DOHH2 (cell line): ENCODE data around the gene SUGP2.

Source experiments
- H3F3A ChIP-seq: fragments of 200-600 bp; sonication (generic), shearing (Covaris generic); 2 replicates; pipeline ENCODE4 v1.6.0; 2016; ENCODE audit warnings: antibody characterized with exemption, mild to moderate bottlenecking; ENCODE audit not compliant: control insufficient read depth, insufficient read depth
- H3K27ac ChIP-seq: fragments of 200-600 bp; sonication (generic); 2 replicates; pipeline ENCODE4 v1.5.1; 2014; ENCODE audit warnings: low read depth, mild to moderate bottlenecking, low read length, moderate library complexity
- H3K27me3 ChIP-seq: fragments of 200-600 bp; sonication (generic); 2 replicates; pipeline ENCODE4 v1.6.1; 2014; ENCODE audit warnings: mild to moderate bottlenecking, low read length, mixed read lengths; ENCODE audit not compliant: control insufficient read depth
- H3K36me3 ChIP-seq: fragments of 200-600 bp; sonication (generic); 2 replicates; pipeline ENCODE4 v1.6.1; 2014; ENCODE audit warnings: mild to moderate bottlenecking, low read length, moderate library complexity, mixed read lengths; ENCODE audit not compliant: control insufficient read depth
- H3K4me1 ChIP-seq: fragments of 200-600 bp; sonication (generic); 2 replicates; pipeline ENCODE4 v1.6.1; 2014; ENCODE audit warnings: mild to moderate bottlenecking, low read length, mixed read lengths; ENCODE audit not compliant: control insufficient read depth
- H3K4me2 ChIP-seq: fragments of 200-600 bp; sonication (generic); 2 replicates; pipeline ENCODE4 v1.6.0; 2014; ENCODE audit warnings: mild to moderate bottlenecking, low read length, moderate library complexity
- H3K4me3 ChIP-seq: fragments of 200-600 bp; sonication (generic); 2 replicates; pipeline ENCODE4 v1.5.1; 2014; ENCODE audit warnings: mild to moderate bottlenecking, low read length, mixed read lengths
- H3K79me2 ChIP-seq: fragments of 200-600 bp; sonication (generic); 2 replicates; pipeline ENCODE4 v1.6.1; 2014; ENCODE audit warnings: mild to moderate bottlenecking, low read length, mixed read lengths; ENCODE audit not compliant: control insufficient read depth
- H3K9me2 ChIP-seq: fragments of 200-600 bp; sonication (generic); replicated peaks from 2 replicates; pipeline ENCODE4 v1.6.1; 2014; ENCODE audit warnings: mild to moderate bottlenecking, low read length, mixed read lengths; ENCODE audit not compliant: control insufficient read depth
- H3K9me3 ChIP-seq: fragments of 200-600 bp; sonication (generic); 2 replicates; pipeline ENCODE4 v1.6.1; 2014; ENCODE audit warnings: antibody characterized with exemption, low read length, mixed read lengths; ENCODE audit not compliant: control insufficient read depth, insufficient read depth
- H4K20me1 ChIP-seq: fragments of 200-600 bp; sonication (generic); 2 replicates; pipeline ENCODE4 v1.6.0; 2014; ENCODE audit warnings: low read depth, mild to moderate bottlenecking, antibody characterized with exemption, low read length, moderate library complexity; ENCODE audit not compliant: control insufficient read depth, insufficient read depth
- EZH2phosphoT487 ChIP-seq: fragments of 200-600 bp; sonication (generic); IDR thresholded peaks from 2 replicates; pipeline ENCODE4 v1.6.1; 2017; ENCODE audit warnings: borderline replicate concordance, mild to moderate bottlenecking, antibody characterized with exemption, low read length, moderate library complexity, mixed read lengths
- TF ChIP-seq, protein P1 (sequence below): fragments of 200-600 bp; sonication (generic); IDR thresholded peaks from one replicate; pipeline ENCODE4 v1.5.1; 2014; ENCODE audit warnings: antibody characterized with exemption, mild to moderate bottlenecking, low read depth, low read length; ENCODE audit not compliant: poor library complexity, severe bottlenecking

SUGP2 gene

DNA sequence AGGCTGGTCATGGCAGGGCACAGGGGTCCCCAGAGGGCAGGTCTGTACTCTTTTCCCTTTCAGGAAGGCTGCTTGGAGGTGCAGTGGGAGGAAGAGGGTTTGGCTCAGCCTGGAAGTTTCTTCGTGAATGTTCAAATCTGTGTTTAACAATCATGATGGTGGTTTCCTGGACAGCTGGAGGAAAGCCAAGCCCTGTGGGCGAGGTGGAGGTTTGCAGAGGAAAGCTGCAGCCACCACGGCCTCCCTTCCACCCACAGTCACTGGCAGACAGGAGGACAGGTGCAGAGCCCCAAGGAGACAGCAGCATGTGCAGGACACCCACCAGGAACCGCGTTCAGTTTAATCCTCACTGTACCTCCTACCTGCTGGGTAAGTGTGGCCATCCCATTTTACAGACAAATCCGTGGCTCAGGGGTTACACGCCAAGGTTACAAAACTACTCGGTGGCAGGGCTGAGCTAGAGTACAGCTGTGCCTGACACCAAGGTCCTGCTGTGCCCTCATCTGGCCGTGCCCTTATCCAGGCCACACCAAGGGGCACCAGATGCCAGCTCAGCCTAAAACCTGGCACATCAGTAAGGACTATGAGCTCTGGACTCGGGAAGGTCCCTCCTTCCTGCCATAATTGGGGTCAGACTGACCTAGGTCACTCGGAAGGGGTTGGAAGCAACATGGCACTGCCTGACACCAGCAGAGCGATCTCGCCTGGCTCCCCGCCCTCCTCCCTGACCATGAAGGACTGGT, 34.1 kb downstream of the SUGP2 start:
- TF ChIP-seq EZH2phosphoT487, result no peak
- TF ChIP-seq, protein P1, sequence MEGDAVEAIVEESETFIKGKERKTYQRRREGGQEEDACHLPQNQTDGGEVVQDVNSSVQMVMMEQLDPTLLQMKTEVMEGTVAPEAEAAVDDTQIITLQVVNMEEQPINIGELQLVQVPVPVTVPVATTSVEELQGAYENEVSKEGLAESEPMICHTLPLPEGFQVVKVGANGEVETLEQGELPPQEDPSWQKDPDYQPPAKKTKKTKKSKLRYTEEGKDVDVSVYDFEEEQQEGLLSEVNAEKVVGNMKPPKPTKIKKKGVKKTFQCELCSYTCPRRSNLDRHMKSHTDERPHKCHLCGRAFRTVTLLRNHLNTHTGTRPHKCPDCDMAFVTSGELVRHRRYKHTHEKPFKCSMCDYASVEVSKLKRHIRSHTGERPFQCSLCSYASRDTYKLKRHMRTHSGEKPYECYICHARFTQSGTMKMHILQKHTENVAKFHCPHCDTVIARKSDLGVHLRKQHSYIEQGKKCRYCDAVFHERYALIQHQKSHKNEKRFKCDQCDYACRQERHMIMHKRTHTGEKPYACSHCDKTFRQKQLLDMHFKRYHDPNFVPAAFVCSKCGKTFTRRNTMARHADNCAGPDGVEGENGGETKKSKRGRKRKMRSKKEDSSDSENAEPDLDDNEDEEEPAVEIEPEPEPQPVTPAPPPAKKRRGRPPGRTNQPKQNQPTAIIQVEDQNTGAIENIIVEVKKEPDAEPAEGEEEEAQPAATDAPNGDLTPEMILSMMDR, result no peak
- H3K4me1 ChIP-seq, result no peaks in the 10 kb centered on the region
- no peaks in the 10 kb centered on the region for H3K27me3 ChIP-seq
- peaks cover 5% of the 10 kb centered on the region for H4K20me1 ChIP-seq
- no peak overlapping the region for H3K27ac ChIP-seq
- H3K4me3 ChIP-seq, result no peak overlapping the region
- no peak overlapping the region for H3K4me2 ChIP-seq
- H3K79me2 ChIP-seq, result peaks cover 11% of the 10 kb centered on the region; the same call in 1 of the 2 replicates
- no peaks in the 10 kb centered on the region for H3K9me2 ChIP-seq
- no peaks in the 10 kb centered on the region for H3K9me3 ChIP-seq
- peaks cover 86% of the 10 kb centered on the region for H3K36me3 ChIP-seq
- H3F3A ChIP-seq, result no peaks in the 10 kb centered on the region

DNA sequence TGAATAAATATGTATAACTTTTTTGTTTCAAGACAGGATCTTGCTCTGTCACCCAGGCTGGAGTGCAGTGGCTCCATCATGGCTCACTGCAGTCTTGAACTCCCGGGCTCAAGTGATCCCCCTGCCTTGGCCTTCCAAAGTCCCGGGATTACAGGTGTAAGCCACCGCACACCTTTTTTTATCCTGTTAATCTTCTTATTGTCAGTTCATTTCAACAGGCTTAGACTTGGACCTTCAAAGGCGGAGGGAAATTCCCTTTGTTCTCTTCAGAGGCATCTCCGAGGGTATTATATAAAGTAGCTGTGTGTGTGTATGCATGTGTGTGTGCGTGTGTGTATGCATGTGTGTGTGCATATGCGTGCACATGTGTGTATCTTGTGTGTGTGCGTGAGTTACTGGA, 35.0 kb downstream of the SUGP2 start:
- Histone ChIP-seq H3K36me3 (peaks cover 86% of the 10 kb centered on the region), H3K9me2 (no peaks in the 10 kb centered on the region), H3K79me2 (peaks cover 4% of the 10 kb centered on the region; the same call in 1 of the 2 replicates), H3K27ac (no peak overlapping the region), H3F3A (no peaks in the 10 kb centered on the region), H3K4me3 (no peak overlapping the region), H3K9me3 (no peaks in the 10 kb centered on the region), H3K27me3 (no peaks in the 10 kb centered on the region), H3K4me2 (no peak overlapping the region), H3K4me1 (no peaks in the 10 kb centered on the region), H4K20me1 (peaks cover 5% of the 10 kb centered on the region)
- no peak for TF ChIP-seq EZH2phosphoT487
- TF ChIP-seq, protein P1, result no peak

DNA sequence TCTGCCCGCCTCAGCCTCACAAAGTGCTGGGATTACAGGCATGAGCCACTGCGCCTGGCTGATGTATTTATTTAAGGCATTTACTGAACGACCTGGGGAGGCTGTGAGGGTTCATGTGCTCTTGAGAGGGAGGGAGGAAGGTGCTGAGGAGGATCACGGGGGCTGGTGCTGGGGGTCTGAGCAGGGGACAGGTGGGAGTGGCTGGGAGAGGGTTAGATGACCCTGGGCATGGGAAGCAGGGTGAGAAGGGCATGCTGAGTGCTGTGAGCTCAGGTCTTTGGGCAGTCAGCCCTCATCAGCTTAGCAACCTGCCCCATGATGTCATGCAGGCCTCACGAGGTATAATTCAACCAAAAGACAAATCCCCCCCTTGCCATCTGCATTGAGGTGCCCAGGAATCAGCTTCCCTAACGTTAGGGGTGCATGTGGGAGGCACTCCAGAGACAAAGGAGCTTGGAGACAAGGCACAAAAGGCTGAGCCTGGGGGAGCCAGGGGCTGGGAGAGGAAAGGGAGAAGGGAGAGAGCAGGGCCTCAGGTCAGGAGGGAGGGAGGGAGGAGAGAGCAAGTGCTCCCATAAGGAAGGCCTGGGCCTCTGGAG, 36.4 kb downstream of the SUGP2 start:
- Histone ChIP-seq H4K20me1 (peaks cover 5% of the 10 kb centered on the region; the same call in 1 of the 2 replicates), H3K36me3 (peaks cover 86% of the 10 kb centered on the region), H3K27ac (no peak overlapping the region), H3K4me1 (no peaks in the 10 kb centered on the region), H3K79me2 (no peaks in the 10 kb centered on the region), H3K4me2 (no peak overlapping the region), H3K4me3 (no peak overlapping the region), H3K9me3 (no peaks in the 10 kb centered on the region), H3K27me3 (no peaks in the 10 kb centered on the region), H3K9me2 (no peaks in the 10 kb centered on the region), H3F3A (no peaks in the 10 kb centered on the region)
- TF ChIP-seq, protein P1, result no peak
- no peak for TF ChIP-seq EZH2phosphoT487
